H9 (cell line): Measurements from ENCODE around the gene GLS. TPM values are rescaled to one million over a fixed set of nuclear protein-coding genes. Genes with fewer than 3 reads are reported as not detected.

Source experiments
- DNase-seq: peaks from one replicate; pipeline ENCODE4 v3.0.0-alpha.2; 2017
- H2AFZ ChIP-seq: one replicate; pipeline ENCODE4 v1.6.1; 2013; ENCODE audit warnings: mild to moderate bottlenecking, low read length, control low read depth, moderate library complexity
- H2AK5ac ChIP-seq: 2 replicates; pipeline ENCODE4 v1.6.1; 2013; ENCODE audit warnings: low read length, control low read depth, mixed read lengths; ENCODE audit not compliant: insufficient read length
- H2BK120ac ChIP-seq: one replicate; pipeline ENCODE4 v1.6.1; 2013; ENCODE audit warnings: low read depth, mild to moderate bottlenecking, low read length, control low read depth, inconsistent platforms; ENCODE audit not compliant: poor library complexity, severe bottlenecking
- H2BK12ac ChIP-seq: 2 replicates; pipeline ENCODE4 v1.6.1; 2013; ENCODE audit warnings: low read length, control low read depth, mixed read lengths, low read depth; ENCODE audit not compliant: insufficient read length
- H2BK15ac ChIP-seq: 2 replicates; pipeline ENCODE4 v1.6.1; 2013; ENCODE audit warnings: low read depth, low read length, control low read depth
- H2BK20ac ChIP-seq: one replicate; pipeline ENCODE4 v1.6.1; 2013; ENCODE audit warnings: low read depth, mild to moderate bottlenecking, low read length, control low read depth, inconsistent platforms; ENCODE audit not compliant: poor library complexity, severe bottlenecking
- H2BK5ac ChIP-seq: 2 replicates; pipeline ENCODE4 v1.6.1; 2013; ENCODE audit warnings: low read length, control low read depth, mixed read lengths; ENCODE audit not compliant: insufficient read length
- H3K14ac ChIP-seq: 2 replicates; pipeline ENCODE4 v1.6.1; 2013; ENCODE audit warnings: low read length, control low read depth; ENCODE audit not compliant: insufficient read depth
- H3K18ac ChIP-seq: 2 replicates; pipeline ENCODE4 v1.6.1; 2013; ENCODE audit warnings: low read depth, mild to moderate bottlenecking, mixed read lengths, low read length, control low read depth; ENCODE audit not compliant: insufficient read length
- H3K23ac ChIP-seq: 2 replicates; pipeline ENCODE4 v1.6.1; 2013; ENCODE audit warnings: low read length, control low read depth, mixed read lengths, low read depth; ENCODE audit not compliant: insufficient read length
- H3K23me2 ChIP-seq: 2 replicates; pipeline ENCODE4 v1.6.1; 2013; ENCODE audit warnings: low read depth, mild to moderate bottlenecking, mixed read lengths, low read length, control low read depth; ENCODE audit not compliant: insufficient read length, poor library complexity, severe bottlenecking
- H3K27ac ChIP-seq: 2 replicates; pipeline ENCODE4 v1.5.1; 2013; ENCODE audit warnings: low read length, control low read depth, mixed read lengths, low read depth; ENCODE audit not compliant: insufficient read length
- H3K27me3 ChIP-seq: 2 replicates; pipeline ENCODE4 v1.6.1; 2013; ENCODE audit warnings: low read length, control low read depth, inconsistent platforms; ENCODE audit not compliant: insufficient read depth
- H3K4ac ChIP-seq: 2 replicates; pipeline ENCODE4 v1.6.1; 2013; ENCODE audit warnings: low read depth, mild to moderate bottlenecking, control low read depth, inconsistent platforms, low read length, moderate library complexity
- H3K4me1 ChIP-seq: 2 replicates; pipeline ENCODE4 v1.6.1; 2013; ENCODE audit warnings: low read length, control low read depth, inconsistent platforms; ENCODE audit not compliant: insufficient read depth
- H3K4me2 ChIP-seq: 2 replicates; pipeline ENCODE4 v1.6.1; 2013; ENCODE audit warnings: low read length, control low read depth, mixed read lengths; ENCODE audit not compliant: insufficient read length, insufficient read depth
- H3K56ac ChIP-seq: 2 replicates; pipeline ENCODE4 v1.6.1; 2013; ENCODE audit warnings: low read depth, mild to moderate bottlenecking, mixed read lengths, low read length, control low read depth; ENCODE audit not compliant: insufficient read length
- H3K79me1 ChIP-seq: 2 replicates; pipeline ENCODE4 v1.6.1; 2013; ENCODE audit warnings: low read depth, mild to moderate bottlenecking, moderate library complexity, low read length, control low read depth, inconsistent platforms; ENCODE audit not compliant: insufficient read depth, poor library complexity, severe bottlenecking
- H3K79me2 ChIP-seq: 2 replicates; pipeline ENCODE4 v1.6.1; 2013; ENCODE audit warnings: low read length, control low read depth, inconsistent platforms; ENCODE audit not compliant: insufficient read depth
- H3K9ac ChIP-seq: 2 replicates; pipeline ENCODE4 v1.6.1; 2013; ENCODE audit warnings: low read length, control low read depth, mixed read lengths; ENCODE audit not compliant: insufficient read length; ENCODE audit errors: extremely low read depth
- H3K9me3 ChIP-seq: one replicate; pipeline ENCODE4 v1.6.1; 2013; ENCODE audit warnings: low read depth, low read length, inconsistent platforms; ENCODE audit not compliant: control insufficient read depth
- H3T11ph ChIP-seq: one replicate; pipeline ENCODE4 v1.6.1; 2013; ENCODE audit warnings: mild to moderate bottlenecking, low read length, control low read depth, inconsistent platforms
- H4K20me1 ChIP-seq: one replicate; pipeline ENCODE4 v1.6.1; 2013; ENCODE audit not compliant: control insufficient read depth, insufficient read length, insufficient read depth
- H4K5ac ChIP-seq: 2 replicates; pipeline ENCODE4 v1.6.1; 2013; ENCODE audit warnings: low read depth, mild to moderate bottlenecking, mixed read lengths, low read length, control low read depth; ENCODE audit not compliant: insufficient read length
- H4K8ac ChIP-seq: replicated peaks from 2 replicates; pipeline ENCODE4 v1.6.1; 2013; ENCODE audit warnings: low read length, control low read depth, mixed read lengths, low read depth; ENCODE audit not compliant: insufficient read length
- H4K91ac ChIP-seq: 2 replicates; pipeline ENCODE4 v1.6.1; 2013; ENCODE audit warnings: low read depth, mild to moderate bottlenecking, moderate library complexity, mixed read lengths, low read length, control low read depth; ENCODE audit not compliant: insufficient read length
- H3K27ac Mint-ChIP-seq, 3 experiments: 2 replicates in 2 of 3; 3 replicates in 1 of 3; pipeline ENCODE4 v1.8.0; 2020 to 2021; ENCODE audit warnings: mixed read lengths in 3 of 3, mild to moderate bottlenecking in 1 of 3, moderate library complexity in 1 of 3
- H3K27me3 Mint-ChIP-seq: 2 replicates; pipeline ENCODE4 v1.8.0; 2021; ENCODE audit warnings: low read depth, mild to moderate bottlenecking, moderate library complexity, mixed read lengths
- H3K36me3 Mint-ChIP-seq, 3 experiments: 2 replicates in 2 of 3; 3 replicates in 1 of 3; pipeline ENCODE4 v1.8.0; 2020 to 2021; ENCODE audit warnings: low read depth in 3 of 3, mixed read lengths in 3 of 3; ENCODE audit not compliant: insufficient read depth in 1 of 3
- H3K4me1 Mint-ChIP-seq, 2 experiments: 2 replicates each; pipeline ENCODE4 v1.8.0; 2020; ENCODE audit warnings: mixed read lengths in 2 of 2
- H3K4me3 Mint-ChIP-seq, 2 experiments: 2 replicates in 1 of 2; 3 replicates in 1 of 2; pipeline ENCODE4 v1.8.0; 2020 to 2021; ENCODE audit warnings: mild to moderate bottlenecking in 2 of 2, mixed read lengths in 2 of 2, moderate library complexity in 1 of 2
- H3K9me3 Mint-ChIP-seq, 2 experiments: 2 replicates in 1 of 2; 3 replicates in 1 of 2; pipeline ENCODE4 v1.8.0; 2020; ENCODE audit warnings: mild to moderate bottlenecking in 2 of 2, mixed read lengths in 2 of 2, moderate library complexity in 1 of 2
- CTCF ChIP-seq: fragments of 200-600 bp; sonication (generic); conservative IDR thresholded peaks from 3 replicates; pipeline ENCODE4 v1.8.0; 2021; ENCODE audit warnings: antibody characterized with exemption, mild to moderate bottlenecking
- WGBS: extraction: QIAGEN DNeasy Blood & Tissue Kit; methylation state at CpG from one replicate; pipeline ENCODE4 v1.1.7; 2013; ENCODE audit warnings: missing lambda C conversion rate, low lambda C conversion rate, mixed read lengths; ENCODE audit not compliant: insufficient read length; ENCODE audit errors: extremely low coverage; 5-methylcytosine and 5-hydroxymethylcytosine counted together
- total RNA-seq: library from RNA; stranded (reverse); gene quantifications from 2 replicates; pipeline ENCODE4 v1.2.1, GENCODE V29; 2021

GLS gene
- total RNA-seq, 1 experiment from 2014 or later: 69.3 TPM

GRCh38 chr2:190990132-190990531 lies 109.5 kb downstream of the GLS start:
- Histone ChIP-seq H2AFZ (no peak overlapping the region), H3K56ac (no peak overlapping the region), H4K8ac (no peak overlapping the region), H3K9ac (no peak overlapping the region), H3K27ac (no peak overlapping the region), H3K4ac (no peak overlapping the region), H3K4me1 (no peaks in the 10 kb centered on the region), H2BK5ac (no peak overlapping the region), H2BK20ac (no peak overlapping the region), H3K23ac (no peak overlapping the region), H3T11ph (no peak overlapping the region), H3K79me2 (no peaks in the 10 kb centered on the region), H4K5ac (no peak overlapping the region), H3K27me3 (no peaks in the 10 kb centered on the region), H2BK12ac (no peak overlapping the region), H4K91ac (no peak overlapping the region), H4K20me1 (no peaks in the 10 kb centered on the region), H3K79me1 (no peaks in the 10 kb centered on the region), H3K23me2 (no peaks in the 10 kb centered on the region), H3K9me3 (no peaks in the 10 kb centered on the region), H3K18ac (no peak overlapping the region), H2BK15ac (no peak overlapping the region), H2AK5ac (no peak overlapping the region), H2BK120ac (no peak overlapping the region), H3K14ac (no peak overlapping the region), H3K4me2 (no peak overlapping the region)
- no CpG with 5 or more reads among the region's 6 CpGs for WGBS
- Mint-ChIP-seq H3K36me3 (peaks cover 57 to 92% (median 80%) of the 10 kb centered on the region in 3 experiments), H3K9me3 (no peaks in the 10 kb centered on the region), H3K4me3 (no peak overlapping the region), H3K4me1 (no peaks in the 10 kb centered on the region), H3K27me3 (no peaks in the 10 kb centered on the region), H3K27ac (no peak overlapping the region)
- DNase-seq: no peak
- no peak for TF ChIP-seq CTCF
